ENCODE measurements around the gene MYO1H.

- TF ChIP-seq EP300 (IDR thresholded peaks at IDR 0.05; ENCODE audit: low read depth) (no peak), CTCF (IDR thresholded peaks at IDR 0.05) (peak in 2 of 5 experiments; percentile 14 to 23), POLR2AphosphoS5 (IDR thresholded peaks at IDR 0.05) (peak in 1 of 3 donors; percentile 13)
Observed at GRCh38 chr12:109449845-109450532, 102.3 kb downstream of the MYO1H start.
